ENCODE measurements around the gene SAP30BP. TPM values are rescaled to one million over a fixed set of nuclear protein-coding genes. Genes with fewer than 3 reads are reported as not detected.

The SAP30BP gene
- total RNA-seq, 1 donor: 60.0 TPM

DNA sequence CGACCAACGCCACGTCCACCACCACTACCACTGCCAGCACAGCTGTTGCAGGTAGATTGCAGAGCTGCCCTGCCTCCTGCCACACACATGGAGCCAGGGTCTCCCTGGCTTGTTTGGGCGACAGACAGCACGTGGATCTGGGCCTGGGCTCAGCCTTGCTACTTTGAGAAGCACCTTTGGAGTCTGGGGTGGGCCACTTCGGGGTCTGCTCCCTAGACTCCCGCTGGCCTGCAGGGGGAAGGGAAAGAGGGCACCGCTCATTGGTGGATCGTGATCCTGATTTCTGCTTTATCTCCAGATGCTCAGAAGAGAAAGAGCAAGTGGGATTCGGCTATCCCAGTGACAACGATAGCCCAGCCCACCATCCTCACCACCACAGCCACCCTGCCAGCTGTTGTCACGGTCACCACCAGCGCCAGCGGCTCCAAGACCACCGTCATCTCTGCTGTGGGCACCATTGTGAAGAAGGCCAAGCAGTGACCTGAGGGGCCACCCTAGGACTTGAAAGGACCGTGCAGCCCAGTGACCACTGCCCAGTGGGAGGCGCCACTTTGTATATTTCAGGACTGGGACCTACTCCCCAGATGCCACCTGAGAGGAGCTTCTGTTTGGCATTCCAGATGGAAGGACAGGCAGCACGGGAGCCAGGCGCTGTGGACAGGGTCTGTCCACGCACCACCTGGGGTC is 39.0 kb downstream of the SAP30BP start:
- no peak overlapping the region for H3K4me3 ChIP-seq (ENCODE audit: low read depth, low read length)
- DNase-seq (ENCODE audit: low read depth): no peak
- TF ChIP-seq, protein P1, sequence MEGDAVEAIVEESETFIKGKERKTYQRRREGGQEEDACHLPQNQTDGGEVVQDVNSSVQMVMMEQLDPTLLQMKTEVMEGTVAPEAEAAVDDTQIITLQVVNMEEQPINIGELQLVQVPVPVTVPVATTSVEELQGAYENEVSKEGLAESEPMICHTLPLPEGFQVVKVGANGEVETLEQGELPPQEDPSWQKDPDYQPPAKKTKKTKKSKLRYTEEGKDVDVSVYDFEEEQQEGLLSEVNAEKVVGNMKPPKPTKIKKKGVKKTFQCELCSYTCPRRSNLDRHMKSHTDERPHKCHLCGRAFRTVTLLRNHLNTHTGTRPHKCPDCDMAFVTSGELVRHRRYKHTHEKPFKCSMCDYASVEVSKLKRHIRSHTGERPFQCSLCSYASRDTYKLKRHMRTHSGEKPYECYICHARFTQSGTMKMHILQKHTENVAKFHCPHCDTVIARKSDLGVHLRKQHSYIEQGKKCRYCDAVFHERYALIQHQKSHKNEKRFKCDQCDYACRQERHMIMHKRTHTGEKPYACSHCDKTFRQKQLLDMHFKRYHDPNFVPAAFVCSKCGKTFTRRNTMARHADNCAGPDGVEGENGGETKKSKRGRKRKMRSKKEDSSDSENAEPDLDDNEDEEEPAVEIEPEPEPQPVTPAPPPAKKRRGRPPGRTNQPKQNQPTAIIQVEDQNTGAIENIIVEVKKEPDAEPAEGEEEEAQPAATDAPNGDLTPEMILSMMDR (IDR thresholded peaks at IDR 0.05; ENCODE audit: insufficient read depth, low read depth, low read length): no peak

DNA sequence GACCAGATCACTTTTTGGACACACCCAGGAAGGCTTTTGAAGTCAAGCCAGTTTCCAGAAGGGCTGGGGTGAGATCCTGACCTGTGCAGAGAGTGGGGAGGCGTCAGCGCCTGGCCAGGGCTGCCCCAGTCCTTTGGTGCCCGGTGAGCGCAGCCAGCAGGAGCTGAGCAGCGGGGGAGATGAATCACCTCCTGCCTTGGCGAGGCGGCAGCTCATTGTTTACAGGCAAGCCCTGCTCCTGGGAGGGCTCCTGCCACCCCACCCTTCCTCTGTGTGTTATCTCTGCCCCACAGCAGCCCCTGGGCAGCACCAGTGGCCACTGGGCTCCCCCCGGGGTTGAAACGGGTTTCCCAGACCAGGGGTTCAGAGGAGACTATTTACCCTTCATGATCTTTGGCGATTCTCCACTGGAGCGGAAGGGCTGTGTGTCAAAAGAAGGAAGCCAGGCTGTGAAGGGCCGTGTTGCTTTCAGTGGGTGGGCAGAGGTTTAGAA is 40.0 kb downstream of the SAP30BP start:
- H3K4me3 ChIP-seq (ENCODE audit: low read depth, low read length): no peak overlapping the region
- no peak for DNase-seq (ENCODE audit: low read depth)

DNA sequence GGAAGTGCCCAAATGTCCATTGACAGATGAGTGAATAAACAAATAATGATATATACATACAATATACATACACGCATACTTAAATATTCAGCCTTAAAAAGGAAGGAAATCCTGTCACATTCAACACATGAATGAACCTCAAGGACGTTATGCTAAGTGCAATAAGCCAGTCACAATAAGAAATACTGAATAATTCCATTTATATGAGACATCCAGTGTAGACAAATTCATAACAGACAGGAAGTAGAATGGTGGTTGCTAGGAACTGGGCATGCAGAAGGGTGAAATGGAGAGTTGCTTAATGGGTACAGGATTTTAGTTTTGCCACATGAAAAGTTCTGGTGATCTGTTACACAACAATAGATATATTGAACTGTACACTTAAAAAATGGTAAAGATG is 45.3 kb downstream of the SAP30BP start:
- no peak for DNase-seq (ENCODE audit: low read depth)
- H3K4me3 ChIP-seq (ENCODE audit: low read depth, low read length): no peak overlapping the region
- TF ChIP-seq, protein P1 (IDR thresholded peaks at IDR 0.05; ENCODE audit: insufficient read depth, low read depth, low read length): no peak

More for the DNA sequence above, 40.0 kb downstream of the SAP30BP start:
- TF ChIP-seq, protein P1 (IDR thresholded peaks at IDR 0.05; ENCODE audit: insufficient read depth, low read depth, low read length): no peak

DNA sequence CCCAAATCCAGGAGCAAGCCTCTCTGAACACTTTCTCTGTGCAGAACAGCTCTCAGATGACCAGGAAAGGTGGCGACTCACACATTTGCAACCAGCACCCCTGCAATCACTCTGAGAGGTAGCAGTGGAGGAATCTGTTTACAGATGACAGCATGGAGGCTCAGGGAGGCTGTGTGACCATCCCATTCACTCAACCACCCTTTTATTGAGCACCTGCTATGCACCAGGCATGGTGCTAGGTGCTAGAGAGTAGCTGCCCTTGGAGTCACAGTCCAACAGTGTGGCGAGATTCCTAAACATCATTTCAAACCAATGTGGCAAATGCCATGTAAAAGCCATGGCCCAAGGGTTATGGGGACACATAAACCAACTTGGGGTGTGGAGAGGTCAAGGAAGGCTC is 52.6 kb downstream of the SAP30BP start:
- TF ChIP-seq, protein P1 (IDR thresholded peaks at IDR 0.05; ENCODE audit: insufficient read depth, low read depth, low read length): no peak
- no peak overlapping the region for H3K4me3 ChIP-seq (ENCODE audit: low read depth, low read length)
- DNase-seq (ENCODE audit: low read depth): no peak

DNA sequence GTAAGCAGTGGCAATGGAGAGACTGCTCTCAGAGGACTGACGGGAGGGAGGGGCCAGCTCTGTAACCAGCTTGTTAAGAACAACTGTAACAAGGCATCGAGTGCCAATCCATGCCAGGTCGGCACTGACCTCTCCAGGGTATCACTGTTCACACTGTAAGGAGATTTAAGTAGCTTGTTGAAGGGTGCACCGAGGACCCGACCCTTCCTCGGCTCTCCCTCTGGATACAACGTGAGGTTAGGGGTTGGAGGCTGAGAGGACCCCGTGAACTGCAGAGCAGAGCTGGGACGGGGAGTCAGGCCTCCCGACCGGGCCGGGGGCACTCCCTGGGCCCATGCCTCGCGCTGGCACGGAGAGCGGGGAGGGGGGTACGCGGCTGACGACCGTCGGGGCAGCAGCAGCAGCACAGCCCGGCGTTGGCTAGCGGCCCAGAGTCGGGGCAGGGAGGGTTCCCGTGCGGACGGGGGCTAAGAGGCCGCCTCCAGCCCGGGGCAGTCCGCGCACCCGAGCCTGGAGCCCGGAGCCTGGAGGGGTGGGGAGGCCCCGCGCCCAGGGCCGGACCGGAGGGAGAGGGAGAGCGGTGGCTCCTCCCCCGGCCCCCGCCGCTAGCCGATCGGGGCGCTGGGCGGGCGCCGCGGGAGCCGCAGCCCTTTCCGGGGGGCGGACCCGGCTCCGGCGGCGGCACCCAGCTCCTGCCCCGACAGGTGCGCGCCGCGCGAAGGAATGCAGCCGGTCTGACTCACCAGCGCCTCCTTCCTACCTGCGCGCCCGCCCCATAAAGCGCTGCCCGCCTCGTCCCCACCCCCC is 53.7 kb downstream of the SAP30BP start, which contains the start of gene ITGB4:
Gene ITGB4 (plus strand): TSS at position 804 of the 807 bp plus-strand sequence. CDS start 3,245 bp downstream, outside the sequence.
- TF ChIP-seq, protein P1 (IDR thresholded peaks at IDR 0.05; ENCODE audit: insufficient read depth, low read depth, low read length): no peak
- no peak for DNase-seq (ENCODE audit: low read depth)
- peak within 1 kb of the TSS; percentile 41 for H3K4me3 ChIP-seq (ENCODE audit: low read depth, low read length)

DNA sequence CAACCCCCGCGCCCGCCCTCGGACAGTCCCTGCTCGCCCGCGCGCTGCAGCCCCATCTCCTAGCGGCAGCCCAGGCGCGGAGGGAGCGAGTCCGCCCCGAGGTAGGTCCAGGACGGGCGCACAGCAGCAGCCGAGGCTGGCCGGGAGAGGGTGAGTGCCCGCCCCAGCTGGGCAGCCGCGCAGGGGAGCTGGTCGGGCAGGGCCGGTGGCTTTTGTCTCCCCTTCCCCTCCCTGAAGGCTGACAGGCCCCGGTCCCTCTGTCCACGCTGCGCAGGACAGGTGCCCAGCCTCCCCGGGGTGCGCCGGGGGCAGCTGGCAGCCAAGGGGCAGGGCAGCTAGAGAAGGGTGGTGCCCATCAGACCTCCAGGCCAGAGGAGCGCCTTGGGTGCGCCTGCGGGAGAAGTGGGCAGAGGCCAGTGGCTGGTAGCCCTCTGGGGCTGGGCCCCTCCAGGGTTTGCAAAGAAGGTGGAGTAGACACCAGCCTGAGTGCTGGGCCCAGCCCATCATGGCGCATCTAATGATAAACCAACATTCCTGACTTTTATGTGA is 54.4 kb downstream of the SAP30BP start:
- H3K4me3 ChIP-seq (ENCODE audit: low read depth, low read length): peak overlapping the region; percentile 41
- DNase-seq (ENCODE audit: low read depth): no peak
- TF ChIP-seq, protein P1 (IDR thresholded peaks at IDR 0.05; ENCODE audit: insufficient read depth, low read depth, low read length): no peak

Measured in fibroblast of villous mesenchyme (primary cell).